DLD1 (cell line): ENCODE results near the gene ADAMTS14.

Experiments used
- in situ Hi-C: cut with HindIII; loops from 2 replicates; pipeline ENCODE4 v1.10.0; 2017; ENCODE audit warnings: low sequenced_read_pairs

ADAMTS14 gene

DNA sequence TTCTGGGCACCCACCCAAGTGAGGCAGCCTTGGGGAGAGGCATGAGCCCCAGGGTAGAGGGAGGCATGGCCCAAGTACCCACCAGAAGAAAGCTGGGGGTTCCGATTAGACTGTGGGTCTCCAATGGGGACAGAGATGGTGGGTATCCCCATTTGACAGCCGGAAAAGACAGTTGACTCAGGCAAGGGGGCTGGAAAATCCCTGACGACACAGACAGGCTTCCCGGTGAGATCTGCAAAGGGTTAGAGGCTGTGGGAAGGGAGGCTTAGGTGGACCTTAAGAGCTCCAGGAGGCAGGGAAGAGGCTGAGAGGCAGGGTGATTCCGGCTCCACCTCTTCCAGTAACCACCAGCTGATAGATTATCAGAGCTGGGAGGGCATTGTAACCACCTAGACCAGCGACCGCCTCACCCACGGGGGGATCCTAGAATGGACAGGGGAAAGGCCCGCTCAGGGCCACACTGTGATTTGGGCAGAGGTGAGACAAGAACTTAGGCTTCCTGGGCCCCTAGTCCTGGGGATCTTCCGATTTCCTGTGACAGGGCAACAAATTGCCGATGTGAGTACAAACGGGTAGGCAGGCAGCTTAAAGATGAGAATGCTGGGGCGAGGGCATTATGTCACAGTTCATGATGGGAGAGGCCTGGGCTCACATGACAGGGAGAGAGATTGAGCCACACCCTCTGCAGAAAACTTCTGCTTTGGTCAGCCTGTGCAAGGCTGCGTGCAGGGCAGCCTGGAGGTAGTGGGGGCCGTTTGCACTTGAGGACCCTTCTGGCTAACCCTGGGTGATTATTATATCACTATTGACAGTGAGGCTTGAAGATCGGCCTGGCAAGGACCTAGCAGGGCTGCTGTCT is 107.4 kb downstream of the ADAMTS14 start:
- in situ Hi-C loops: no loop called here

DNA sequence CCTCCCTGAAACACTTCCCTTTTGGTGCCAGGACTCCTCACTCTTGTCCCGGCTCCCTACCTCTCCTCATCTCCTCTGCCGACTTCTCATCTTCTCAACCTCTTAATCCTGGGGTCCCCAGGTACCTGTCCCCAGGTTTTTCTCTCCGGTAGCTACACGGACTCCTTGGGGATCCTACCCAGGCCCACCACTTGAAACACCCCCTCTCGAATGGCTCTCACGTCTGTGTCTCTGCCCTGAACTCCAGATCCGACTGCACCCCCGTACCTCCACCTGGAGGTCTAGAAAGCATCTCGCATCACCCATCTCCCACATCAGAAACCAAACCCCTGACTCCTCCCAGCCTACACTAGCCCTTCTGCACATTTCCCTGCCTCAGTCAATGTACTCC is 108.1 kb downstream of the ADAMTS14 start:
- in situ Hi-C loops: no loop called here

DNA sequence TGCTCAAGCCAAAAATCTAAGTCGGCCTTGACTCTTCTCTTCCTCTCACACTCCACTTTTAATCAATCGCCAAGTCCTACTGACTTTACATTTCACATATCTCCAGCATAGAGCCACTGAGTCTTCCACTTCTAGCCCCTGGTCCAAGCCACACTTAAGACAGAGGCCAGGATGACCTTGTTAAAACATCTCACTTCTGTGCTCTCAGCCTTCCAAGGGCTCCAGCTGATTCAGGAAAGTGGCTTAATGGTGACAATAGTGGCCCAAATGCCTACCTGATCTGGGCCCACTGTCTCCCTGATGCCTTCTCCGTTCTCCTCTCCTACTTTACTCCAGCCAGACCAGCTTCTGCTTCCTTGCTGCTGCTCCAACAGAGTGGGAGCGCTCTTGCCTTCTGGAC is 108.5 kb downstream of the ADAMTS14 start:
- in situ Hi-C loops: no loop called here

DNA sequence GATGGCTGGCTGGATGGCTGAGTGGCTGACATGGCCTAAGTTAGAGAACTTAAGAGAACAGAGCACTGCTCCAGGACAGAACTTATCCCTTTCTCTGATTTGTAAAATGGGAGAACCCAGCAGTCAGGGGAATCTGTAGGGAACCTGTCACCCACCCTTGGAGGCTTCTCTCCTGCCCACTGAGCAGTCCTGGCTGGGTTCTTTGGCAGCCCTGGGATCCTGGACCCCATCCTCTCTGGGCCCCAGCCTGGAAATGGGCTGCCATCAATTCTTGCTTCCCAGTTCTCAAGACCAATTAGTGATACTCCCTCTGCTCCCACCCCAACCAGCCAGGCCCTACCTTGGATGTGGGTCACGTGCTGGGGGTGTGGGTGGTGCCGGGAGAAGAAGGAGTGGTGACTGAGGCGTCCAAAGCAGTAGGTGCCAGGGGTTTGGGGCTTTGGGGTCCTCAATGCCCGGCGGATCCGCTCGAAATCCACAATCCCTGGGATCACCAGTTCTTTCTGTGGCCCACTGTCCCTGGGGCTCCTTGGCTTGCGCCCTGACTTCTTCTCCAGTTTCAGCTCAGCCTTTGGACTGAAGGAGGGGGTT is 109.2 kb downstream of the ADAMTS14 start:
- in situ Hi-C loops: no loop called here

- in situ Hi-C loops: no loop called here
Observed at GRCh38 chr10:70782086-70782745, 109.9 kb downstream of the ADAMTS14 start.

DNA sequence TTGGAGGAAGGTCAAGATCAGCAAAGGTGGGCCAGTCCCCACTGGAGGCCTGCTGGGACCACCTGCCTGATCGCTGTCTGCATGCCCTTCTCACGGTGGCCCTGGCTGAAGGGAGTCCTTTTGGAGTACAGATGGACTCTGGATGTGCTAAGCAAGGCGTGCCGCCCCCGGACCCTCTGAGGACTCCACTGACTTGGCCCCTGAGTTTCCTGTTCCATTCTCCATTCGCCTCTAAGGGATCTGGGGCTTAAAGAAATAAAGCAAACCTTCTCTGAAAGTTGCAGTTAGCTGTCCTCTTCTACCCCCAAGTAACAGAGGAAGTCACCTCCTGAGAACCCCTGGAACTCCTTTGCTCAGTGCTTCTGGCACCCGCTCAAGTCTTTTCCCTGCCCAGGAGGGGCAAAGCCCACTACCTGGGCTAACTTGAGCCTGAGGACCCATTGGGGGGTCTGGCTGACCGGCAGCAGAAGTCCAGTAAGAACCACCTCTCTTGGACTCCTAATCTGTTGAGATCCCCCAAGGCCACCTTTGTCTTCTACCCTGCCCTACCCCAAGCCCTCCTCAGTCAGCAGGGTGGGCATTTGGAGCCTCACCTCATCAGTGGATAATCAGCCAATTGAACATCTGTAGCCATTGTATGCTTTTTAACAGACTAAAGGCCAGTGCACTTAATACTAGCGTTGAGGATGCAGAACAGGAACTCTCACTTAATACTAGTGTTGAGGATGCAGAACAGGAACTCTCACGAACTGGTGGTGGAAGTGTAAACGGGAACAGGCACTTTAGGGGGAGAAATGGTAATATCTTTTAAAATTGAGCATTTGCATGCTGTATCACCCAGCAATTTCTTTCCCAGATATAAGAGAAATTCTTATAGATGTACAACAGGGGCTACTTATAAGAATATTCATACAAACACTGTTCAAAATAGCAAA is 110.7 kb downstream of the ADAMTS14 start:
- in situ Hi-C loops: no loop called here

DNA sequence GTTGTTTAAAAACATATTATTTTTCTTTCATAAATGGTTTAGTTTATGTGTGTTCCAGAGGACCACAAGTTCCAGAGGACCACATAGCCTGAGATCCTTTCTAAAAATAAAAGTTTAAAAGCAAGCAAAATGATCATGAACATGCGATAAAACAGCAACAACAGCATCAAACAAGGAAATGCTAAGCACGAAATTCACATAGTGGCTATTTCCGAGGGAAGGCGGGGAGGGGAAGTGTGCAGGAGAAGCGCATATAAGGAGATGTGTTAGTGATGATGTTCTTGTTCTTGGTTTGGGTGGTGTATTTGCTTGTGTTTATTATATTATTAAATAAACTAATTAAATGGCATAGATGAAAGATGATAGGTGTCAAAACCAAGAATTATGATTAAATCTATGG is 111.7 kb downstream of the ADAMTS14 start:
- in situ Hi-C loops: no loop called here

DNA sequence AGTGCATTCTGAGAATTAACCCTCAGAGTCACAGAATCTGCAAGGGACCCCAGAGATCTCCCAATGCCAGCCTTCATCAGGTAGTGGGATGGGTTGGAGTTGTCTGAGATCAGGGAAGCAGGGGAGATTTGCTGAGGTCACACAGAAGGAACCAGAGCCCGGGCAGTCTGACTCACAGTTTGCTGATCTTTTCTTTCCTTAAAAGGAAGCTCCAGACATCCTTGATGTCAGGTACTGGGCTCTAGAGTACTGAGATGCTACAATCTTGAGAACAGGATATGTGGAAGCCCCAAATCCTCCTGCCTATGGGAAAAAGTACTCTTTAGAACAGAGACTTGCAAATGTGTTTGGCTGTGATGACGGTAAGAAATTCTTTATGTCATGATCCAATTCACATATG is 112.2 kb downstream of the ADAMTS14 start:
- in situ Hi-C loops: no loop called here

DNA sequence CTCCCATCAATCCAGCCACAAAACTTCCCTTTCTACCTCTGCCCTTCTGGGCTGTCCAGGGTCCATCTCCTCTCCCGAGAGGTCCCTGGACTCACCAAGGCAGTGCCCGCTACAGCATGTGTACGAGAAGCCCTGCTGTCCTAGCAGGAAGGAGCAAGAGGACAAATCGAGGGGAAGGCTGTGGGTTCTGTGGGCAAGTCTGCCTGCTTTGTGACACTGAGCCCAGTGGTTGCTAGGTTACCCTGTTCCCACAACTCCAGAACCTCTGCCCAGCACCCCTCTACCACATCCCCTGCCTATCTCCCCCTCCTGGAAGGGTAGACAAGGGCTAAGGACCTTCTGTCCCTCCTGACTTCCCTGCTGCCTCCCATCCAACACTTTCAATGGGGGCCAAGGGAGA is 112.9 kb downstream of the ADAMTS14 start, which contains the start of gene TBATA:
TBATA (minus strand) TSS at position 188 of the 400 bp plus-strand sequence. CDS start 1,998 bp downstream, outside the sequence.
- in situ Hi-C loops: no loop called here

- in situ Hi-C loops: no loop called here
Observed at GRCh38 chr10:70786799-70787415, 114.6 kb downstream of the ADAMTS14 start.

GRCh38 chr10:70791386-70792039 is 119.2 kb downstream of the ADAMTS14 start:
- in situ Hi-C loops: no loop called here

DNA sequence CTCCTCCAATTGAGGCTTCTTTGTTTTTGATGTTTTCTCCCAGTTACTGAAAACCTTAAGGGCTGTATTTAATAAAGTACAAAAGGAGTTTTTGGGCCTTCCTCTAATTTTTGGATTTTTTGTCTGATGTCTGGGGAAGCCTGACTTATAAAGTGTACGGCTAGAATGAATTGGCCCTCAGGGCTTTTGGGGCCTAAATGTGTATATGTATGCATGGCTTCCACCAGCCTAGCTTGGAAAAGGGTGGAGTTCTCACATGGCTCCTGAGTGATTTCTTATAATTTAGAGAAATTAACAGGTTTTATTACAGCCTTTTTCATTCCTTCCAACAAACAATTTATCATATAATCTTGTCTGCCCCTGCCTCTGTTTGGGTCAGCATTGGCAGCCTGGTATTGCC is 123.3 kb downstream of the ADAMTS14 start:
- in situ Hi-C loops: no loop called here

DNA sequence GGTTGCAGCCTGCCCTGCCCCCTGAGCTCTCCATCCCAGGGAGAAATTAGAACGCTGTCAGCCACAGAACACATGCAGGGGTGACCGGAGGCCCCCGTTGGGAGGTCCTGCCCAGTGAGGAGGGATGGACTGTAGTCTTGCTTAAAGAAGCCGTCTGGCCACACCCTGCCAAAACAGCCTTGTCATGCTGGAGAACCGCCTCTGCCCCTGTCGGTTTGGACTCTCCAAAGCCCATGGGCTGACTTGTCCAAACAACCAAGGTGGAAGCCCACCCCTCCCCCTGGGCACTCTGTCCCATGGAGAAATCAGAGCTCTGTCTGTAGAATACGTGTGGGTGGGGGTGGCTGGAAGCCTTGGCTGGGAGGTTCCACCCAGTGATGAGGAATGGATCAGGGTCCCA is 125.5 kb downstream of the ADAMTS14 start:
- in situ Hi-C loops: no loop called here

DNA sequence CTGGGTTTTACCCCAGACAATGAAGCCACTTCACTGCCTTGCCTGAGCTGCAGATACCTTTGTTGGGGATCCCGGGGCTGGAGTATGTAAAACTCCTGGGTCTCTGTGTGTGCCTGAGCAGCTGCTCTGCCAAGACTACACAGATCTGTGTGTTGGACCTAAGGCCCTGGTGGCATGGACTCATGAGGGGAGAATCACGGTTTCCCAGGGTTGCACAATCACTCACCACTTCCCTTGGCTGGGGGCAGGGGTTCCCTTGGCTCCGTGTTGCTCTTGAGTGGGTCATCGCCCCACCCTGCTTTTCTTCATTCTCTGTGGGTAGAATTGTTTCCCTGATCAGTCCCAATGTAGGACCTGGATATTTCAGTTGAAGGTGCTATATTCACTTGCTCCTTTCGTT is 126.8 kb downstream of the ADAMTS14 start:
- in situ Hi-C loops: no loop called here

DNA sequence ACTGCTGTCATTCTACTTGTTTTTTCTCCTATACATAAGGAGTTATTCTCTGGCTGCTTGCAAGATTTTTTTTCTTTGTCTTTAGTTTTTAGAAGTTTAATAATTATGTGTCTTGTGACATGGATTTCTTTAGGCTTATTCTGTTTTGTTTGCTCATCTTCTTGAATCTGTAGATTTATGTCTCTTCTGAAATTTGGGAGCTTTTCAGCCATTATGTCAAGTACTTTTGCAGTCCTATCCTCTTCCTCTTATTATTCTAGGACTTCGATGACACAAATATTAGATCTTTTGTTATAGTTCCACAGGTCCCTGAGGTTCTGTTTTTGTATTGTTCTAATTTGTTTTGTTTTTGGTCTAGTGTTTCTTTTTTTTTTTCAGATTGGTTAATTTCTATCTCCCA is 129.5 kb downstream of the ADAMTS14 start:
- in situ Hi-C loops: no loop called here

DNA sequence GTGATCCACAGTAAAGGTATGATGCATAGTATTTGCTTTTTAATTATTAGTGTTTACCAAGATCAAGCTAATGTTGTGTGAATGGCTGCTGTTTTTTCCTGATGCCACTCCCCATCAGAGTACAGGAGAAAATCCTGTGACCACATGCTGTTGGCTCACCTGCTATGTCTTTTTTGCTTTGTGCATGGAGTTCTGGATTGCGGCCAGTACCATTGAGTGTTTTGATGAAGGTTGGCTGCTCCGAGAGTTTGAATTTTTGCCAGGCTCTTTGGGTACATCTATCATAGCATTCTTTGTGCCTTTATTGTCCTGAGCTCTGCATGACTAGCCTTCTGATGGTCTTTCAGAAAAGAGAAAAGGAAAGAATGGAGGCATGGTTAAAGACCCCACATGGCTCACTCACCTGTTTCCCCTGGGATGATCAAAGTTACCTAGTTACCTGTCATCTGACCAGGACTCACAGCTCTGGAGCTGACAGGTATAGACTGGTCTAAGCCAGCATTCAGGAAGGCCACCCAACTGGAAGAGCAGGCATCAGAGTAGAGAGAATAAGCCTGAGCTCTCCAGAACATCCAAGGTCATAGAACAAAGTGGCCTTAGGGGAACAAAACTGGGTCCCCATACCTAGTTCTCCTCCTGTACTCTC is 131.6 kb downstream of the ADAMTS14 start:
- in situ Hi-C loops: no loop called here

DNA sequence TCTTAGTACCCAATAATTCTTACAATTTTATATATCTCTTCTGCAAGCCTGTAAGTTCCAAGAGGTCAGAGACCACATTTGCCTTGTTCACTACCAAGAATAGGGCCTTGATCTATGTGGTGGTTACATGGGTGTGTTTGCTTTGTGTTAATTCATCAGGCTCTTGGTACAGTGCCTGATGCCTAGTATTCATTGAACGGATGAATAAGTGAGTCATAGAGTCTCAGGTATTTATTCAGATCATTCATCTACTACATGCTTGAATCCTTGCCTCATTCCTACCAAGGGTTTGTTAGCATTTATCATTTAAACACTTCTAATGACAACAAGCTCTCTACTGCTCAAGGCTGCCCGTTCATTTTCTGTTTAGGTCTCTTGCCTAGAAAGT is 132.1 kb downstream of the ADAMTS14 start:
- in situ Hi-C loops: no loop called here

DNA sequence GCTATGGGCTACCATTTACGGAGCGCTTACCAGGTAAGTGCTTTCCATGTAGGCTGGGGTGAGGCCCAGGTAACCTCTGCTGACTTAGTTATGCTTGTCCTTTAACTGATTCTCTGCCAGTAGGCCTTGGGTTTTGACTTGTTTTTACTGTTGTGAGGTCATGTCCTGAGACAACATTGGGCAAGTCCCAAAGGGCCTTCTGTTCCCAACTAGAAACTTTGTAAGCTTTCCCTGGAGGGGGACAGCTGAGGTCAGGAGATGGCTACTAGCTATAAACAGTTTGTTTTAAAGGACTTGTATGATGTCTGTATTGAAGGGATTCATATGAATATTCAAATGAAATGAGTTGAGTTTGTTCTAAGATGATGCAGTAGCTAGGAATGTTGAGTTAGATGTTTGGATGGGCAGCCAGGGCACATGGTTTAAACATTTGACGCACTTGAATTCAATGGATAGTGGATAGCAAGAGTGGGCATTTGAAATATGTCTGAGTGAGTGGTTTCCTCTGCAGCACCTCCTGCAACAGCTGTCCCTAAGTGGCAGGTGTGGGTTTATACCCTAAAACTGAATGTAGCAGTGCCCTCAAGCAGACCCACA is 133.4 kb downstream of the ADAMTS14 start:
- in situ Hi-C loops: no loop called here

GRCh38 chr10:70806841-70807240 is 134.5 kb downstream of the ADAMTS14 start:
- in situ Hi-C loops: no loop called here
